Anterior cingulate cortex (tissue), 58 donors: ENCODE results near the gene MAGI3.

Experiments used
- DNase-seq, 58 donors: peaks; one replicate each; lab custom pipeline; 2025; lab: John Stamatoyannopoulos, UW

MAGI3 gene

DNA sequence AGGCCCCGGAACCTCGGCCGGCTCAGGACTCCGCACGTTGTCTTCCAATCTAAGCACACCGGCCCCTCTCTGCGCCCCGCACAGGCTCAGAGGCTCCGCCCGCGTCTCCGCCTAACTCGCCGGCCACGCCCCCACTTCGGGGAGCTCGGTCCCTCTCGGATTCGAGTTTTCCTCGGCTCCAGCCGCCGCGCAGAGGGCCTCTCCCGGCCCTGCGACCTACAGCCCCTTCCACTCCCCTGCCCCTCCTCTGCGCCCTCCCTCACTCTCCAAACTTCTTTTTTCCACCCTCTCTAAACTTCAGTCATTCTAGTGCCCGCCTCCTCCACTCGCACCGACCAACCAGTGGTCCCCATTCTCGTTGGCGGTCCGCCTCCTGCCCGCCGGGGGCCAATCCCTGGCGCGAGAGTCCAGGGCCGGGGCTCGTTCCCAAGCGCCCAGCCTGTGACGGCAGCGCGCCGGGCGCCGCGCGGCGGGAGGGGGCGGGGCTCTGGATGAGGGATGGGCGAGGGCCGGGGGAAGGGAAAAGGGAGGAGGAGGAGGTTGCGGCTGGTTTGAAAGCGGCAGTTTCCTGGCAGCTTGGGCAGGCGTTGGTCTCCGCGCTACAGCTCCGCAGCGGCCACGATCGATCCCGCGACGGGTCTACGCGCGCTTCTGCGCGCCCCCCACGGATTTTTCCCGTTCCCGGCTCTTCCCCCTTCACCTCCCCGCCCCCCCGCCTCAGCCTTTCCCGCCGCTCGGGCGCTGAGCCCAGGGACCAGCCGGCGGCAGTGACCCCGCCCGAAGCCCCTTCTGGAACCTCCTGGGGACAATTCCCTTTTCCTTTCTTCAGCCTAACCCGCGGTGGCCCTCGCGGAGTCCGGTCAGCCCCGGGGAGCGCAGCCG lies at the start of gene MAGI3:
TSS of gene MAGI3 (plus strand) at position 563 of the 882 bp plus-strand sequence. CDS start 519 bp downstream, outside the sequence.
- DNase-seq: peak; percentile 54 to 98 (median 95)

DNA sequence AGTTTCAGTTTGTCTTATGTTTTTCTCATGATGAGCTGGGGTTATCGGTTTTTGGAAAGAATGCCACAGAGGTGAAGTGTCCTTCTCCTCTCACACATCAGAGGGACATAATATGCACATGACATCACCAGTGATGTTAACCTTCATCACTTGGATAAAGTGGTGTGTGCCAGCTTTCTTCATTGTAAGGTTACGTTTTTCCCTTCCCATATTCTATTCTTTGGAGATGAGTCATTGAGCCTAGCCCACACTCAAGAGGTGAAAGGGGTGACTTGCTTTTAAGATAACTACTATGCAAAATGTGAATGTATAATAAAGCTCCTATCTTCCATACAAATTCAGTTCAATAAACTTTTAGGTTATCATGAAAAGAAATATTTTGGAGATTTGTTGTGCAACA lies 36.7 kb upstream of the MAGI3 start:
- DNase-seq: no peak

DNA sequence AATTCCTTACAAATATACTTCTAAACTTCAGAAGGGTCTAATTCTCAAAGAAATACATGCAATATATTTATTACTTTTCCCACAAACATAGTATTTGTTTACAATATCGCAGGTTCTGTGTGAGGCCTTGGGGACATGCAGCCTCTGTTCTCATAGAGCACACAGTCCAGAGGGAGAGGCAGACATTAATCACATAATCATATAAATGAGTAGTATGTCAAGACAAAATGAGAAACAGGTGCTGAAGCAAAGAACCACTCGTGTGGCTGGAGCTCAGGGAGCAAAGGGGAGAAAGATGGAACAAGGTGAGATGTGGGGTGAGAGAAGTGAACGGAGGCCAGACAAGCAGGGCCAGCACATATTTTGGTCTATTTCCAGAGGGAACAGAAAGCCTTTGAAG lies 26.4 kb upstream of the MAGI3 start:
- DNase-seq: no peak

DNA sequence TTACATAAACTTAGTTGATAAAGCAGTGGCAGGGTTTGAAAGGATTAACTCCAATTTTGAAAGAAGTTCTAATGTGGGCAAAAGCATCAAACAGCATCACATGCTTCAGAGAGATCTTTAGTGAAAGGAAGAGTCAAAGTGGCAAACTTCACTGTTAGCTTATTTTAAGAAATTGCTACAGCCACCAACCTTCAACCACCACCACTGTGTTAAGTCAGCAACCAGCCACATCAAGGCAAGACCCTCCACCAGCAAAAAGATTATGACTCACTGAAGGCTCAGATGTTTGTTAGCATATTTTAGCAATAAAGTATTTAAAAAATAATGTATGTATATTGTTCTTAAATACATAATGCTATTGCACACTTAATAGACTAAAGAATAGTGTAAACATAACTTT lies 21.3 kb upstream of the MAGI3 start:
- no peak for DNase-seq

DNA sequence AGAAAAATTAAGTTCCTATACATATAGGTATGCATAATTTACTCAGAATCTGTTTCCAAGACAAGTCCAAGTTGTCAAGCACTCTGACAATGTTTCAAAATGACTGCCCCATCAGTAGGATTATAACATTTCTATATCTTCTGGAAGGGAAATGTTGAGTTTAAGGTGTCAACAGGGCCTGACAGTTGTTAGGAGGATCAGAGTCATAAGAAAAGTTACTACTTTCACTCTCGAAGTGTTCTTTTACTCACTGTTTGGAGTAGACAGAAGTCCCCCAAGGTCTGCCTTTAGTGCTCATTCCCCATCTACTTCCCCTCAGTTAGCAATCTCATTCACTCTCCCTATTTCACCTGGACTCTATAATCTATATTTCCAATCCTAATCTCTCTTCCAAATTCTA lies 20.6 kb upstream of the MAGI3 start:
- no peak for DNase-seq

DNA sequence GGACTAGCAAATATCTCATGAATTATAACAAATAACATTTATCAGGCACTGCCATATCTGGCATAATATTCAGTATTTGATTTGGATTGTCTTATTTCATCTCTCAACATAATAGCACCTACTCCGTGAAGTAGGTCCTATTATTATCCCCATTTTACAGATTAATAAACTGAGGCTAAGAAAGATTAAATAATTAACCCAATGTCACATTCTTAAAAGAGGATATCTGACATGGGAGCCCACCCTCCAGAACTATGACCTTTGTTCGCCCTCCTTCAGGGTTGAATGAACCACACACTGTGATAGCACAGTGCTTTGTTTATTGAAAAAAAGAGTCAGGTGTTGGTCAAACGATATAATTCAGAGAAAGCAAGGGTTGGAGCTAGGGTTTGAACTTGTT lies 19.4 kb upstream of the MAGI3 start:
- no peak for DNase-seq

DNA sequence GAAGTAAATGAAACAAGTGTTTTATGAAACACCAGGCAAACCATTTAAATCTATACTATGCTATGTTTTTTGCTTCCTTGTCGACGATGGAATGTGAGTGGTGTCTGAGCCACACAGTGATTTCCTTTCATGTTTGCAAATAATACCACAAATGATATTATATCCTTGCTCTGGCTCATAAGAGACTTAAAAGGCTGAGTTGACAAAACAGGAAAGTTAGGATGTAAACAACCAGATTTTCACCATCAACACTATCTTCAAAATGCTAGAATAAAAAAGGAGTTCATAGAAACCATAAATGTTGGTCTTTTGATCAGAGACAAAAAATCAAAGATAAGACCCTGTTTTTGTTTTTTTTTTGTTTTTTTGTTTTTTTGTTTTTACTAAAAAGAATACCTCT lies 17.8 kb upstream of the MAGI3 start:
- no peak for DNase-seq

DNA sequence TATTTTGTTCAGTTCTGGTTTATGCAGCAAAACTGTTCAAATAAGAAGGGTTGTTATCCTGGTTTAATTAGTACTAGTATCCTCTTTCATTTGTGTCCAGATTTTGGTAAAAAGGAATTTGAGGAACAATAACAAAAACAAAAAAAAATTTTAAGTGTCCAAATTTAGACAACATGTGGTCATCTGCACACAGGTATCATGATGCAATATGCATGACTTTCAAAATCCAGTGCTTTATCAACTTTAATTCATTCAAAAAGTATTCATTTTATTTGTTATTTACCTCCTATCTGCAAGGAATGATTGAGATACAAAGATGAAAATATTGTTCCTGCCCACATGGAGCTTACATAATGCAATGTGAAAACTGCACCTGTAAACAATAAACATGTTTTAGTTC lies 16.7 kb upstream of the MAGI3 start:
- no peak for DNase-seq

DNA sequence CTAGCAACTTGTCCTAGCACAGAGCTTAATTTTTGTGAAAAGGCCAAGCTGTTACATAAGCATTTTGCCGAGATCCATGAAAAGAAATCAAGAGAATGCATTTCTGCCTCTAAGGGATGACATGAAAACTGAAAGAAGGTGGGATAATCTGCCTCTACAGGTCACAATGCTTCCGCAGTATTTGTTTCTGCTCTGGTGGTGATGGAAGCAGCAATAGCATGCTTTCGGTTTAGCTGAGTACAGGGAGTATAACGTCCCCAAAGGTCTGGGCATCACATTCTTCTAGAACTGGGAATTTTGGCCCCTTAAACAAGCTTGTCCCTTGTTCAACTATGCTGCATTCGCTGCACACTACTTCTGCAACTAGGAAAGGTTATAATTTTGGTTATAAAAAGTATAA lies 14.4 kb upstream of the MAGI3 start:
- no peak for DNase-seq

DNA sequence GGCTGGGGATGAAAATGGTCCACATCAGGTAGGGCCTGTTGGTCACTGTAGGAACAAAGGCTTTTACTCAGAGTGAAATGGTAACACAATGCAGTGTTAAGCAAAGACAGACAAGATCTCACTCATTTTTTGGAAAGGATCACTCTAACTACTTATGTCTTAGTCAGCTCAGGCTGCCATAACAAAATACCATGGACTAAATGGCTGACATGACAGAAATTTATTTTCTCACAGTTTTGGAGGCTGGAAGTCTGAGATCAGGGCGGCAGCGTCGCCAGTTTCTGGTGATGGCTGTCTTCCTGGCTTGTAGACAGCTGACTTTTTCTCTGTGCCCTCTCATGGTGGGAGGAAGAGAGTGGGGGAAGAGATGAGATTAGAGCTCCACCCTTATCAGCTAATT lies 10.2 kb upstream of the MAGI3 start:
- DNase-seq: no peak

DNA sequence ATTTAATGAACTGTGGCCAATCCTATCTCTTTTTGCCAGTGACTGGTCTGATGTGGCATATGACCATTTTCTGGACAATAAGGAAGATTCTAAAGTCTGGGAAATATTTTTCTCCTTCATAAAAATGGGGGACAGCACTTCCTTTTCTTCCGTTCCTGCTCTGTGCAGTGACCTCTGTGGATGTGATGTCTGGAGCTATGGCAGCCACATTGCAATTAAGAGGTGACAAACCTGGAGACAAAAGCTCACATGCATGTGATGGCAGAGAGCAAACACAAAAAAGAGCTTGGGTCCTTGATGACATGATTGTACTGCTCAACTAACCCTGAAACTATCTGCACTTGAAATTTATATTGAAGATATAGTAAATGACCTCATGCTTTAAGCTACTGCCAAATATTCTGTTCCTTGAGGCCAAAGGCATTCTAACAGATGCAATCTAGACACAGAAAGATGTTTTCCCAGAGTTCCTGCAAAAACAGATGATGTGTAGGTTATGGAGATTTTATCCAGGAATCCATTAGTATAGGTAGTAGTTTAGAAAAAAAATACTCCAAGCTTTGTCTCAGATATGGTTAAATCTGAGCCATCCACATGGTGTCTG lies 2.2 kb upstream of the MAGI3 start:
- no peak for DNase-seq

DNA sequence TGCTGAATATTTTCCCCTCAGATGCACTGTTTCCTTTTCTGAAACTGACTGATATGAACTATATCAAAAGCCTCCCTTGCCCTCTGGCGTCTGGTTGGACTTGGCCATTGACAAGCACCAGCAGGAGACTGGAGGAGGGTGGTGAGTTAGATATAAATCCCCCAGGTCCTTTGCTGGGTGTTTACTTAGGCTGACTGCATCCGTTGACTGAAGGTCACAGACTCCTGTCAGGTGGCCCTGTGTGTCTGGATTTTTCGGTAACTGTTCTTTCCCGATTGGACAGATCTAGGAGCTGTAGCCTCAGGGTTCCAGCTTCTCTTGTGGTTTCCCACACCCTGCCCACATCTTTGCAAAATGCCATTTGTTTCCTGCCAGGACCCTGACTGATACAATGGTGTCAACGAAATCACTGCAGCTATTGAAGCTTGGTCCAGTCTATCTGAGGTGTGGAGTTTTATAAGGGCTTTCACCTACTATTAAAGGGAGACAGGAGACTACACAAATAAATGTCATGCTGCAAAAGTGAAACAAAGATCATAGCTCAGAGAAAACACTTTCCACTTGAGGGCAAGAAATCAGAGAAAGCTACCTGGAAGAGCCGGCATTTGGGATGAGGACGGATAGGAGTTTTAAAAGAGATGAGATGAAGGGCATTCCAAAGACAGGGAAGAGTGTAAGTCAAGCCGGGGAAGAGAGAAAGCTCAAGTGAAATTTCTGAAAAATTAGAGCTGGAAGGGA lies 1.5 kb upstream of the MAGI3 start:
- DNase-seq: no peak

DNA sequence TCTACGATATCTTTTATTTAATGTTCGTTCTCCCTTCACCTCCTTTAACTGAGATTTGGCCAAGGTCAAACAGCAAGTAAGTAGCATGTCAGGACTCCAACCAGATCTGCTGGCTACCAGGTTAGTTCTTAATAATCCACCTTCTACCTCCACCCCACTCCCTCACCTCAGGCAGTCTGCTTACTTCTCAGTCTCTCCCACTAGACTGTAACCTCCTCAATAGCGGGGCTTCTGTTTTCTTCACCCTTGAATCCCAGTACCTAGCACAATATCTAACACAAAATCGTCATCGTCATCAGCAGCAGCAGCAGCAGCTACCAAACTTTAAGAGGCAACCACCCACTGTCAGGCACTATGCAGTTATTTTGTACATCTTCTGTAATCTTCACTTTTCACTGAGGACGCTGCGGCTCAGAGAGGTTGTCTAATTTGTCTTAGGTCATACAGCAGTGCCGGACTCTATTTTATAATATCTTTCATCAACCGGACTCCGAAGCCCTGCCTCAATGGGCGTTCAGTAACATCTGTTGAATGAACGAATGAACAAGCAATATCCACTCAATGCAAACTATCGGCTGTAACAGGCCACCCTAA lies 859 bp upstream of the MAGI3 start:
- DNase-seq: no peak

DNA sequence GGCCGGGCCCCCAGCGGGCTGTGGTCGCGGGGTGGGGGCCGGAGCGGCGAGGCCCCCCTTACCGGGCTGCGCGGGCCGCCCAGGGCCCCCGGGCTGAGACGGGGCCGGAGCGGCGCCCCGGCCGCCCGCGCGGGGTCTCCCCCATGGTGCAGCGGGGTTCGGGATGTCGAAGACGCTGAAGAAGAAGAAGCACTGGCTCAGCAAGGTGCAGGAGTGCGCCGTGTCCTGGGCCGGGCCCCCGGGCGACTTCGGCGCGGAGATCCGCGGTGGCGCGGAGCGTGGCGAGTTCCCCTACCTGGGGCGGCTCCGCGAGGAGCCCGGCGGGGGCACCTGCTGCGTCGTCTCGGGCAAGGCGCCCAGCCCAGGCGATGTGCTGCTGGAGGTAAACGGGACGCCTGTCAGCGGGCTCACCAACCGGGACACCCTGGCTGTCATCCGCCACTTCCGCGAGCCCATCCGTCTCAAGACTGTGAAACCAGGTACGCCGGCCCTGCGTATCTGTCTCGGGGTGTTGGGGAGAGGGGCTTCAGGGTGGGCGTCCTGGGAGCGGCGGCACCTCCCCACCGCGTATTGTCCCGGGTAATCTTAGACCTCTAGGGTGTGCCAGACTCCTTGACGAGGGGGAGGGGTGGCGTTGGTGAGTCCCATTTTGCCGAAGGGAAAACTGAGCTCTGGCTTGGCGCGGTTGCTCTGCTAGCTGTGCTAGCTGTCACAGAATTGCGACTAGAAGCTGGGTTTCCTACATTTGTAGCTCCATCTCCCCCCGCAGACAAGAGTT lies 745 bp downstream of the MAGI3 start:
- peak in 30 of 58 donors; percentile 5 to 59 (median 25) for DNase-seq

DNA sequence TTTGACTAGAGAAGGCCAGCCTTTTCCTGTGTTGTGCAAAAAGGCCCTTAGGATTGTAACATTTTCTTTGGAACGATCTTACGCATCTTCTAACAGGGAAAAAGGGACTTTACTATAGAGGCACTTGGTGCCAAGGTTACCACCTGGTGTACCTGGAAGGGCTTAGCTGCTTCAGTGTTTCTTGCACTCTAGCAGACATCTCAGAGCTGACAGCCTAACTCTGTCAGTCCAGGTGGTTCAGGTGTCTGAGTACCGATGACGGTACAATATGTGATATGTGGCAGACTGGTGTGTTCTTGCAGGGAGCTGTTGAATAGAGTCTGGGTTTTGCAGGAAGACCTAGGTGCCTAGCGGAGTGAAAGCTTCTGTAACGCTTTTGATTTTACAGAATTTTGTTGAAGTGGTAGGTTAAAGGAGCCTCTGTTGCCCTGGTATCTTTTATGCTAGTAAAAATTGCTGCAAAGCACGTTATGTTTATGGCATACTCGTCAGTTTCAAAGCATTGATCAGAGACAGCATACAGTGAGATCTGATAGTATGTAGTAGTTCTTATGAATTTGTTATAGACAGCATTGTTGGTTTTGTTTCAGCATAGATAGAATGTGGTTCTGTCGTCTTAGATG lies 1.4 kb downstream of the MAGI3 start:
- peak in 2 of 58 donors; percentile 5 to 15 for DNase-seq

DNA sequence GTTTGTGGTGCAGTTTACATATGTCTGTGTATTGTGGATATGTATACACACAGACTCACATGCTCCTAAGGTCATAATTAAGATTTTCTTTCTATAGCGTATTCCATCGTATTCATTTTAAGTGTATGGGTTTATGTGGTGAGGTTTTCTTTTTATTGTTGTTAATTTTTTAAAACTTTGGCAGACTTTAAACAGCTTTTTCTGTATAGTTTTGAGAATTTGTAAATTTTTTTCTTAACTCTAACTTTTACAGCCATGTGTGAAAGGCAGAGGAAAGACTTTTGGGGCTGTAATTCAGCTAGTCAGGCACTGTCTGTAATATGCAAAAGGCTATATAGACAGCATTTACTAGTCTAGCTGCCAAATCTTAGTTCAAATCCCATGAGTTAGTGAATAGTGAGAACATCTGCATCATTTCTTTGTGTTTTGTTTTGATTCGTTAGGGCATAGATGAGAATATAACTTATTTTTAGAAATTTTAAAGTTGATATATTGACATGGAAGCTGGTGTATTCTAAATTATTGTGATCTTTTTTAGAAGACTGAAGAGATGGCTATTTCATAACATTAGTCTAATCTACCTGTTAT lies 2.3 kb downstream of the MAGI3 start:
- DNase-seq: no peak

DNA sequence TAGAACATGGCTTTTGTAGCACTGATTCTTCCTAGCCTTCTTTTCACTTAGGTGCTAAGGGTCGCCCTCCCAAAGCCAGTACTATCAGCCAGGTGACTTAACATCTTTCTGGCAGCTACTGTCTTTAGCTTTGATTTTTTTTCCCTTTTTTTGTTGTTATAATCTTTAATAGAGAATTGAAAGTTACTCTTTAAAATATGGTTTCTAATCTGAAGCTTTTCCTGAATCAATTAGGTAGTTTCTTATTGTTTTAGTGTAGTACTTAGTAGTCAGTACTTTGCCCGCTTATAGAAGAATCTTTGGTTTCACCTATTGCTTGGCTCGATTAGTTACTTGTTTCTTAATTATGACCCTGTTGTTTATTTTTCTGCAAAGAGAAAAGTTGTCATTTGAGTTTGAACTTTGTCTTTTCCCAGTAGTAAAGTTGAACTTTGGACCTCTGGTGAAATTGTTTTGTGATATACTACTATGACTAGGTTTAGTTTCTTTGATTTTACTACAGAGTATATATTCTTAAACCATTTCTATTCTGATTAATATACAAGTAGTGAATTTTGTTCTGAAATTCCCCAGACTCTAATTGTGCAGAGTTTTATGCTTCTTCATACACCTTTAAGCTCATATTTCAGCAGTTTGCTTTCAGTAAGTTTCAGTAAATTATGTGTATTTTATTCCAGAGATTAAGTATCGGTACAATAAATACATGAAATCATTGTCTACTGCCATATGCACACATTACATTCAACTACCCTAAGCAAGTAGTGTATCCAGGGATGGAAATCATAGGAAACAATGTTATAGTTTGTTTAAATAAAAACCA lies 3.9 kb downstream of the MAGI3 start:
- DNase-seq: no peak

DNA sequence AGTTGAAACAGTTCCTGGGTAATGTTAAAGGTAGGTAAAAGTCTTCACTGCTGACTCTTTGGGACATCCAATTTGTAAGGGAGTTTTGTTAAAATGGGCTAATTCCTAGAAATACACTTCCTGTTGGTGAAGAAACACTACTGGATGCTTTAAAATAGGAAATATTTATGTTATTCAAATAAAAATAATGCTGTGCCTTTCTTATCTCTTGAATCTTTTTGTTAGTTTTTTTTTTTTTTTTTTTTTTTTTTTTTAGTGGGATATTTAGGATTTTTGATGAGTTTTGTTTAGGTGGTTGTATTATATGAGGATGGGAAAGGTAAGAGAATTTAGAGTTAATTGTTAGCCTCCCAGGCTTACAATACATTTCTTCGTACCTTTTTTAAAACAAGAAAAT lies 4.5 kb downstream of the MAGI3 start:
- no peak for DNase-seq

DNA sequence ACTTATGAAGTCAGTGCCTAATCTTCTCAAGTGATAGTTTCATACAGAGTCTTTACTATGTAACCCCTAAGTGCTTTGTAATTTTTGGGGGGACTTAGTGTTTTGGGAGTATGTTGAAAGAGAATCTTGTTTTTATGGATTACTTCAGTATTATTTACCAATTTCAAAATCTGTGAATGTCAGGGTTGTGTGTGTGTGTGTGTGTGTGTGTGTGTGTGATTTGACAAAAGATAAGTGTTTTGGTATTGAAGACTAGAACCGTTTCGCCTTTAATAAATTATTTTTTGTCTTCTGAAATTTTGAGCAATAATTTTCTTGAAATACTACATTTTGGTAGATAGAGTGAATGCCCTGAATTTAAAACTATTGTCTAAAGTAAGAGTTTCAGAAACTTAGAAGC lies 5.8 kb downstream of the MAGI3 start:
- no peak for DNase-seq
